ENCODE results near the gene MAMLD1. TPM values are rescaled to one million over a fixed set of nuclear protein-coding genes. Genes with fewer than 3 reads are reported as not detected.

Gene MAMLD1
- total and polyA plus RNA-seq, 7 donors = under 0.01 to 6.4 (median 1.2) TPM

DNA sequence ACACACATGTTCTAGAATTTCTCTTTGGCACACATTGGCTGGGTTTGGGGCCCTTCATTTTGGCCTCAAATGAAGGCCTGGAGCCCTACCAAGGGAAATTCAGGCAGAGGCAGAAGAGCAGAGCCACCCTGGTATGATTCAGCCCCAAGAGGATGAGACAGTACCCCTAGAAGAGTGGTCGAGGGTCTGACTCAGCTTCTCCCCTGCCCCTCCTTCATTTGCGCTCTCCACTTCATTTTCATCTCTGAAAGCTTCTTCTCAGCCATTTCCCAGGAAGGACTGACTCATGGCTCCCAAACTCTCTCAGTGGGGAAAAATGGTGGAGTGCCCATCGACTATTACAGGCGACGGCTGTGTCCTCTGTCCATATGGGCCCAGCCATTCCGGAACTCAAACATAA is 43.5 kb downstream of the MAMLD1 start:
- H3K27ac ChIP-seq = no peak overlapping the region
- no peak for TF ChIP-seq EP300 (IDR thresholded peaks at IDR 0.05)
- no peak for TF ChIP-seq POLR2AphosphoS5 (IDR thresholded peaks at IDR 0.05)
- no peak for TF ChIP-seq POLR2A (IDR thresholded peaks at IDR 0.05)
- no peaks in the 10 kb centered on the region for H3K9me3 ChIP-seq
- H3K36me3 ChIP-seq = no peaks in the 10 kb centered on the region
- WGBS, 2 donors = 86 to 91% methylated on average over 6 of the region's 6 CpGs
- H3K27me3 ChIP-seq = no peaks in the 10 kb centered on the region
- H3K4me3 ChIP-seq = no peak overlapping the region
- intact Hi-C loops (cut with DNase I) = no loop called here
- H3K4me1 ChIP-seq = no peaks in the 10 kb centered on the region
- DNase-seq = no peak

DNA sequence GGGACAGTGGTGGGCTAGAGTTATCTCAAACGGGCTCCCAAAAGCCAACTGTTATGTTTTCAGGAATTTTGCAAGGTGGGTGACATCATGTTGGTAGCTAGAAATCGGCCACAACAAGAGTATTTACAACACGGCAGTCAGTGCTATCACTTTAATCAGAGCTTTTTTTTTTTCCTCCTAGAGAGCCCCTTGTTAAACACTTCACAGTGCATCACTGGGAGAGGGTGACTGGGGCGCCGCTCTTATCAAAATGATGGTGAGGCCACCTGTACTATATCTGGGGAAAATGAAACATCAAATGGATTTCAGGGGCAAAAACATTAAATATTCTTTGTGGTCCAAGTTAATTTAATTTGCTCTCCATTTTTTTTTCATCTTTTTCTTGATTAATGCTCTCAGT is 44.9 kb downstream of the MAMLD1 start:
- no peaks in the 10 kb centered on the region for H3K27me3 ChIP-seq
- no peak overlapping the region for H3K27ac ChIP-seq
- intact Hi-C loops (cut with DNase I) = no loop called here
- DNase-seq = no peak
- no peaks in the 10 kb centered on the region for H3K9me3 ChIP-seq
- no peaks in the 10 kb centered on the region for H3K36me3 ChIP-seq
- no peaks in the 10 kb centered on the region for H3K4me1 ChIP-seq
- TF ChIP-seq EP300 (IDR thresholded peaks at IDR 0.05) = no peak
- TF ChIP-seq POLR2AphosphoS5 (IDR thresholded peaks at IDR 0.05) = no peak
- TF ChIP-seq, protein P1, sequence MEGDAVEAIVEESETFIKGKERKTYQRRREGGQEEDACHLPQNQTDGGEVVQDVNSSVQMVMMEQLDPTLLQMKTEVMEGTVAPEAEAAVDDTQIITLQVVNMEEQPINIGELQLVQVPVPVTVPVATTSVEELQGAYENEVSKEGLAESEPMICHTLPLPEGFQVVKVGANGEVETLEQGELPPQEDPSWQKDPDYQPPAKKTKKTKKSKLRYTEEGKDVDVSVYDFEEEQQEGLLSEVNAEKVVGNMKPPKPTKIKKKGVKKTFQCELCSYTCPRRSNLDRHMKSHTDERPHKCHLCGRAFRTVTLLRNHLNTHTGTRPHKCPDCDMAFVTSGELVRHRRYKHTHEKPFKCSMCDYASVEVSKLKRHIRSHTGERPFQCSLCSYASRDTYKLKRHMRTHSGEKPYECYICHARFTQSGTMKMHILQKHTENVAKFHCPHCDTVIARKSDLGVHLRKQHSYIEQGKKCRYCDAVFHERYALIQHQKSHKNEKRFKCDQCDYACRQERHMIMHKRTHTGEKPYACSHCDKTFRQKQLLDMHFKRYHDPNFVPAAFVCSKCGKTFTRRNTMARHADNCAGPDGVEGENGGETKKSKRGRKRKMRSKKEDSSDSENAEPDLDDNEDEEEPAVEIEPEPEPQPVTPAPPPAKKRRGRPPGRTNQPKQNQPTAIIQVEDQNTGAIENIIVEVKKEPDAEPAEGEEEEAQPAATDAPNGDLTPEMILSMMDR (IDR thresholded peaks at IDR 0.05) = no peak
- no peak for TF ChIP-seq POLR2A (IDR thresholded peaks at IDR 0.05)
- no peak overlapping the region for H3K4me3 ChIP-seq
- WGBS, 2 donors = 81 to 82% methylated on average over 5 of the region's 5 CpGs

DNA sequence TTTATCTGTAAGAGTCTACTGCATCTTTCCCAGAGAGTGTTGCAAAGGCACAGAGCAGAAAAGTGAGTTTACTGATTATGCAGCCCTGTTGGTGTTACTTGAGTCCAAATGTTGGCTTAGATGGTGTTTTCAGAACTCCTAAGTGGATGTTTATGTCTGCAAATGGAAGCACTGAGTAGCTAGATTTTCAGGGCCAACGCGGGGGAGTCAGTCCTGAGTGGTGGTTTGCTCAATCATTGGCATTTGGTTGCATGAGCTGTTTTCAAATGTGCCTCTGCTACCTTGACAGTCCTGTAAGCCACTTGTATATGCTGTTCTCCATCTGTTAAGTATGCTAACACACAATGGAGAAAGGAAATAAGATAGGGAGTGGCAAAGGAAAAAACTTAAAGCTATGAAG is 45.4 kb downstream of the MAMLD1 start:
- H3K27ac ChIP-seq = no peak overlapping the region
- no peak overlapping the region for H3K4me3 ChIP-seq
- H3K4me1 ChIP-seq = no peaks in the 10 kb centered on the region
- 78 to 85% methylated on average over 2 of the region's 2 CpGs for WGBS, 2 donors
- H3K36me3 ChIP-seq = no peaks in the 10 kb centered on the region
- H3K27me3 ChIP-seq = no peaks in the 10 kb centered on the region
- intact Hi-C loops (cut with DNase I) = no loop called here
- DNase-seq = no peak
- no peaks in the 10 kb centered on the region for H3K9me3 ChIP-seq
- TF ChIP-seq POLR2A (IDR thresholded peaks at IDR 0.05) (no peak), EP300 (IDR thresholded peaks at IDR 0.05) (no peak), POLR2AphosphoS5 (IDR thresholded peaks at IDR 0.05) (no peak)
- TF ChIP-seq, protein P1 (IDR thresholded peaks at IDR 0.05) = no peak

DNA sequence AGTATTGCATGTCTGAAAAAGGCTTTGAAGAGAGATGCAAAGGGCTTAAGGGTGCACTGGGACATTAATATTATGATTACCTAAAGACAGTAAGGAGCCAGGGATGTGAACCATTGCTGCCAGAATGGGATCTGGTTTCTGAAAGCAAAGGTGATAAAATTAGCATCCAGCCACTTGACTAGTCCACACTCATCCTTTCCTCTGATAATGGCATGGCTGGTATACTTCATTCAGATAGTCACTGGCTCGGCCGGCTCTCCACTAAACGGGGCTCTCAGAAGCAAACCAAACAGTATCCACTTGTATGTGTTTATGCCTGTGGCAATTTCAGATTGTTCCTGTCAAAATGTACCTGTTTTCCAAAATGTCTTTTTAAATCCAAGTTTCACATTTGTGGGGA is 46.4 kb downstream of the MAMLD1 start:
- 85 to 91% methylated on average over 3 of the region's 3 CpGs for WGBS, 2 donors
- H3K27ac ChIP-seq = no peak overlapping the region

DNA sequence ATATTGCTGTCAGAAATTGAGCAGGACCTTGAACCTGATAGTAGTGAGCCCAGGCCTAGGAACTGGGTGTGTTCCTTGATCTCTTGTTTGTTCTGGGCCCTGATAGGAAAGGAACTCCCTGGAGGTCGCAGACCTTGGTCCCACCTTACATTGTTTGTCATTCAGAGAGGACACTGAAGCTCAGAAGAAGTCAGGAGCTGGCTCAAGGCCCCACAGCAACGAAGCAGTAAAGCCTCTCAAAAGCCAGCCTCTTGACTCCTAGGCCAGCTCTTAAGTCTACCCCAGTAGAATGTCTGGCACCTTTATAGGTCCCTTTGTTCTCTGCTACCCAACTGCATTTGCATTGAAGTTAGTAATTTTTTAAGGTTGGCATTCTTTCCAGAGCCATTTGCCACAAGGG is 46.8 kb downstream of the MAMLD1 start:
- Histone ChIP-seq H3K27me3 (no peaks in the 10 kb centered on the region), H3K4me1 (no peaks in the 10 kb centered on the region), H3K36me3 (no peaks in the 10 kb centered on the region), H3K27ac (no peak overlapping the region), H3K9me3 (no peaks in the 10 kb centered on the region), H3K4me3 (no peak overlapping the region)
- no peak for DNase-seq
- WGBS, 2 donors = 20 to 69% methylated on average over 2 of the region's 2 CpGs
- intact Hi-C loops (cut with DNase I) = no loop called here
- TF ChIP-seq EP300 (IDR thresholded peaks at IDR 0.05) (no peak), POLR2AphosphoS5 (IDR thresholded peaks at IDR 0.05) (no peak), POLR2A (IDR thresholded peaks at IDR 0.05) (no peak)
- TF ChIP-seq, protein P1 (IDR thresholded peaks at IDR 0.05) = no peak

More for the DNA sequence above, 46.4 kb downstream of the MAMLD1 start:
- Histone ChIP-seq H3K4me1 (no peaks in the 10 kb centered on the region), H3K9me3 (no peaks in the 10 kb centered on the region), H3K27me3 (no peaks in the 10 kb centered on the region), H3K4me3 (no peak overlapping the region), H3K36me3 (no peaks in the 10 kb centered on the region)
- DNase-seq = no peak
- TF ChIP-seq POLR2AphosphoS5 (IDR thresholded peaks at IDR 0.05) (no peak), EP300 (IDR thresholded peaks at IDR 0.05) (no peak), POLR2A (IDR thresholded peaks at IDR 0.05) (no peak)
- TF ChIP-seq, protein P1 (IDR thresholded peaks at IDR 0.05) = no peak
- intact Hi-C loops (cut with DNase I) = no loop called here
